ENCODE results near the gene RNF19B. TPM values are rescaled to one million over a fixed set of nuclear protein-coding genes. Genes with fewer than 3 reads are reported as not detected.

The RNF19B gene
- total RNA-seq, 1 donor from 2014 or later = 18.8 TPM

- H3K36me3 Mint-ChIP-seq (ENCODE audit: low read depth, unreplicated experiment) = peaks cover 8% of the 10 kb centered on the region
- no peaks in the 10 kb centered on the region for H3K9me3 Mint-ChIP-seq (ENCODE audit: unreplicated experiment)
- H3K4me3 Mint-ChIP-seq (ENCODE audit: unreplicated experiment) = peak overlapping the region; percentile 4
- peak overlapping the region; percentile 32 for H3K27ac Mint-ChIP-seq (ENCODE audit: unreplicated experiment)
- H3K4me1 Mint-ChIP-seq (ENCODE audit: unreplicated experiment) = peaks cover 7% of the 10 kb centered on the region
- no peak for TF ChIP-seq CTCF (IDR thresholded peaks at IDR 0.05; ENCODE audit: unreplicated experiment)
- peaks cover 19% of the 10 kb centered on the region for H3K27me3 Mint-ChIP-seq (ENCODE audit: unreplicated experiment)
- no peak for DNase-seq (ENCODE audit: low spot score)
Observed at GRCh38 chr1:32887623-32888022, 77.0 kb downstream of the RNF19B start.

DNA sequence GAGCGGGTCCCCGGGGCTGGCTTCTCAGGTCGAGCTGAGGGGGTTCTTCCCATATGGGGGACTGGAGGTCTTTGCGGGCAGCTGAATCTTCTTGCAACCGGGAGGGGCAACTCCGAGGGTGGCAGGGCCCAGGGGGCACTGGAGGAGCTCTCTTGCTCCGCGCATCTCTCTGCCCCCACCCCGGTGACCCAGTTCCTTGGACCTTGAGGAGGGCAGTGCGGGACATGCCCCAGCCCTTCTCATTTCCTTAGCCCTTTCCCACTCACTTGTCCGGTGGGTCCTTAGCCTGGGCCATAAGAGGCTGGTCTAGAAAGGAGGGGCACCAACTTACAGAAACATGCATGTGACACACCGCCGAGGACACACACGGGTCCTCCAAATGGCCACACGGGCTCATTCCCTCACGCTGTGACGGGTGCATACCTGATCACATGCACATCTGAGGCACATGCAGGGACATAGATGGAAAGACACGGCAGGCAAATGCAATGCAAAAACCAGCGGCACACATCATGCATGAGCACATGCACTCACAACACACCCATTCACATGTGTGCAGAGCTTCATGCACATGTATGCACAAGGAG is 77.7 kb downstream of the RNF19B start:
- Mint-ChIP-seq H3K36me3 (ENCODE audit: low read depth, unreplicated experiment) (peaks cover 2% of the 10 kb centered on the region), H3K27me3 (ENCODE audit: unreplicated experiment) (peaks cover 12% of the 10 kb centered on the region)

More for the DNA sequence above, 77.7 kb downstream of the RNF19B start:
- no peak for TF ChIP-seq CTCF (IDR thresholded peaks at IDR 0.05; ENCODE audit: unreplicated experiment)
- Mint-ChIP-seq H3K27ac (ENCODE audit: unreplicated experiment) (no peak overlapping the region), H3K4me3 (ENCODE audit: unreplicated experiment) (no peak overlapping the region), H3K4me1 (ENCODE audit: unreplicated experiment) (peaks cover under 1% of the 10 kb centered on the region), H3K9me3 (ENCODE audit: unreplicated experiment) (no peaks in the 10 kb centered on the region)
- DNase-seq (ENCODE audit: low spot score) = no peak

Other genes starting within 250 kb of the RNF19B start
- gene YARS1, start 147.5 kb downstream of the RNF19B start, total RNA-seq (ENCODE audit: unreplicated experiment) = 73.2 TPM
- 43.3 TPM for gene S100PBP, start 147.2 kb downstream of the RNF19B start, total RNA-seq (ENCODE audit: unreplicated experiment)
- 5.5 TPM for gene FNDC5, start 93.9 kb downstream of the RNF19B start, total RNA-seq (ENCODE audit: unreplicated experiment)
- gene HPCA, start 78.3 kb downstream of the RNF19B start, total RNA-seq (ENCODE audit: unreplicated experiment) = not detected
- gene TMEM54, start 63.4 kb downstream of the RNF19B start, total RNA-seq (ENCODE audit: unreplicated experiment) = 0.49 TPM
- gene AK2, start 72.1 kb upstream of the RNF19B start, total RNA-seq (ENCODE audit: unreplicated experiment) = 74.6 TPM
- 1.4 TPM for gene AZIN2, start 116.3 kb upstream of the RNF19B start, total RNA-seq (ENCODE audit: unreplicated experiment)
- 10.8 TPM for gene TRIM62, start 217.2 kb upstream of the RNF19B start, total RNA-seq (ENCODE audit: unreplicated experiment)

Measured in endothelial cell (in vitro differentiated cells).